Hematopoietic multipotent progenitor cell treated with erythropoietin and hydrocortisone succinate and interleukin-3 and kit ligand, for 6 days (in vitro differentiated cells): ENCODE results near the gene CLTA.
"Not testable (repeated sequence)": the region's sequence is repeated elsewhere in the genome, so short reads cannot be mapped to it uniquely, and the experiment has no call there.

Experiments used
- DNase-seq: peaks from one replicate; pipeline ENCODE4 v3.0.0-alpha.2; 2015

CLTA gene

DNA sequence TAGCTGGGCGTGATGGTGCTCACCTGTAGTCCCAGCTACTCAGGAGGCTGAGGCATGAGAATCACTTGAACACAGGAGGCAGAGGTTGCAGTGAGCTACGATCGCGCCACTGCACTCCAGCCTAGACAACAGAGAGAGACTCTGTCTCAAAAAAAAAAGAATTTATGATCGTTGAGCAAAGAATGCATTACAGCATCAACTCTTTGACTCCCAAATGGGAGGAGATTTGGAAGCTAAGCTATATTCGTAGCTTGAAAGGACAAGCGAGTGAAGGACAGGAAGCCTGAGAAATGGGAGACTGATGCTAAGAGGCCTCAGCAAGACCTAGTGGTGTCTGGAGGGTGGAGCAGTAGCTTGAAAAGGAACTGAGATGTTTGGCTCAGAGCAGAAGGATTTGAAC is 31.8 kb upstream of the CLTA start:
- no peak for DNase-seq

- not testable (repeated sequence) for DNase-seq
Observed at GRCh38 chr9:36159509-36159908, 31.2 kb upstream of the CLTA start.

GRCh38 chr9:36160126-36160525 is 30.6 kb upstream of the CLTA start:
- DNase-seq: not testable (repeated sequence)

DNA sequence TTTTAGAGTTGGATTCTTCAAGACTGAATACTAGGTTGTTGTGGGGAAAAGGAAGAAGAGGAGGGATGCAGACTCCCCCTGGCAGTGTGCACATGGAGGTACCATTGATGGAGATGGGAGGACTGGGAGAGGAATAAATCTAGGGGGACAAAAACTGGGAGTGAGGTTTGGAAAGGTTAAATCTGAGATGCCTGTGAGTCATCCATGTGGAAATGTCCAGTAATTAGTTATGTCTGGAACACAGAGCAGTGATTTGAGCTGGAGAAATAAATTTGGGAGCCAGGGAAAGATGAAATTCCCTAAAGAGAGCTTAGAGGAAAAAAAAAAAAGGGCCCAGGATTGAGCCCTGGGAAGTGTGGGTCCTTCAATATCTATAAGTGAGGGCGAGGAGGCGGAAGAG is 29.5 kb upstream of the CLTA start:
- DNase-seq: no peak

- DNase-seq: no peak
Observed at GRCh38 chr9:36162211-36162738, 28.4 kb upstream of the CLTA start.

DNA sequence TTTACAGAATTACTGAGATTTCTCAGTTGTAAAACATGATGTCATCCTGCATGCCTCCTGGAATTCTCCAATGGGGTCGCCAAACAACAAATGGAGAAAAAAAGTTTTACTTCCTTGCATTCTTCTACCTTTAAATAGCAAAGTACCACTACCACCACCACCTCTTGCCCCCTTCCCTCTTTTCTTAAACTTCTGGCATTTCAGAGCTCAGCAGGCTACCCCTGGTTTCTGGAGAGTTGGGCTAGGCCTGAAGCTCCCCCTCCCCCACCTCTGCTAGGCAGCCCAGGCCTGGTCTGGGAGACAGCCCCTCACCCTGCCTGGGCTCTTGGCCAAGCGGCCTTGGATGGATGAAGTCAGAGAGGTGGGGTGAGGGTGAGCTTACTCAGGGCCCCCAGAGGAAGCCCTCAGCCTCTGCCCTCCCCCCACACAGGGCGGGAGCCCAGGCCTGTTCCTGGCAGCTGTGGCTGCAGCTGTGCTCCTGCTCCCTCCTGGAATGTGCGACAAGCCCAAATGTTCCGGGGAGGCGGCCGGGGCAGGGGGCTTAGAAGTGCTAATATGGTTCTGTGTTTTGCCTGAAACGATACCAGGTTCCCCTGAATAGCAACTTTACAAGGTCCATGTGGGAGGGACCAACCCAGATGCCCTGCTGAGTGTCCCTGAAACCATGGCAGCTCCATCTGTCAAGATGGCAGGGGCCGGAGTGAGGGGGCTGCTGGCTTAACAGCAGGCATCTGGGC is 27.5 kb upstream of the CLTA start:
- no peak for DNase-seq

DNA sequence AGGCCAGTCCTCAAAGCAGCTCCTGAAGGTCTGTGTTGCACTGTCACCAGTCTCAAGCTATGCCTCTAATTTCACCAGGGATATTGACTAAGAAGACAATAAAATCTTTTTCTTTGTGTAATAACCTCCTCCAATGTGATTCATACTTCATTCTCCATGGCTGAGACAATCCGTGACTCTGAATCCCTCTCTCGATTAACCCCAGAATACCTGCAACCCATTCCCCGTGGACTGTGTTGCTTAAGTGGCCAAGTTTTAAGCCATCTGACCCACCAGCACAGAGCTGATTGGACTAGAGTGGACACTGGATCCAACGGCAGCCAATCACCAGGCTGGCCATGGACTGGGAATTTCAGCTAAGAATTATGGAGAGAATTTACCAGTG is 26.9 kb upstream of the CLTA start:
- no peak for DNase-seq

DNA sequence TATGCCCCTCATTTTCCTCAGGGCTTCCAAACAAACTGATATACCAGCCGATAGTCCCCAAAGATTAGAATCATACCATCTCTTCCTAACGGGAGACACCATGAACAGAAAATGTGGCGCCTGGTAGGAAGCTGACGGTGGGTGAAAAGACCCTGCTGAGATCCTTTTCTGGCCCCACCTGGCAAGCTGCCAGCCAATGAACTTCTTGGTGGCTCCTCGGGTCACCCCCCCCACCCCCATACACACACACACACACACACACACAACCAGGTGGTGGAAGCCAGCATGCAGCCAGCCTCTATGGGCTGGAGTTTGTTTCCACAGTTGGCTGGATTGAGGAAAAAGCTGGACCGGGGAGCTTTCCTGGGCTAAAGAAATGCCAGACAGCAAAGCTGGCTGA is 26.3 kb upstream of the CLTA start:
- DNase-seq: no peak

DNA sequence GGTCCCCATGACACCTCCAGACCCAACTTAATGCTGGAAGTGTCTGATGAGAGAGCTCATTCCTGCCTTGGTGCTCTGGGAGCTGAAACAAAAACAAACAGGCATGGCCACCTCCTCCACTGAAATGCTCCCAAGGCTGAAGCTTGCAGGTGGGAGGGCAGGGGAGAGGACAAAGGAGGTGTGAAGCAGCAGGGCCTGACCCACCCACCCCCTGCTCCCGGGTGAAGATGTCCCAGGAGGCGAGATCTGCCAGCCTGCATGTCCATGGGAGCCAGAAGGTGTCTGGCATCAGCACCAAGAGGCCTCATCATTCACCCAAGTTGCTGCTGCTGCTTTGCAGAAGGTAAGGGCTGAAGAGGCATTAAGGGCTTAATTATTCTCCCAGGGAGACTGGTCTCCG is 25.7 kb upstream of the CLTA start:
- DNase-seq: no peak

- no peak for DNase-seq
Observed at GRCh38 chr9:36165826-36166167, 24.9 kb upstream of the CLTA start.

DNA sequence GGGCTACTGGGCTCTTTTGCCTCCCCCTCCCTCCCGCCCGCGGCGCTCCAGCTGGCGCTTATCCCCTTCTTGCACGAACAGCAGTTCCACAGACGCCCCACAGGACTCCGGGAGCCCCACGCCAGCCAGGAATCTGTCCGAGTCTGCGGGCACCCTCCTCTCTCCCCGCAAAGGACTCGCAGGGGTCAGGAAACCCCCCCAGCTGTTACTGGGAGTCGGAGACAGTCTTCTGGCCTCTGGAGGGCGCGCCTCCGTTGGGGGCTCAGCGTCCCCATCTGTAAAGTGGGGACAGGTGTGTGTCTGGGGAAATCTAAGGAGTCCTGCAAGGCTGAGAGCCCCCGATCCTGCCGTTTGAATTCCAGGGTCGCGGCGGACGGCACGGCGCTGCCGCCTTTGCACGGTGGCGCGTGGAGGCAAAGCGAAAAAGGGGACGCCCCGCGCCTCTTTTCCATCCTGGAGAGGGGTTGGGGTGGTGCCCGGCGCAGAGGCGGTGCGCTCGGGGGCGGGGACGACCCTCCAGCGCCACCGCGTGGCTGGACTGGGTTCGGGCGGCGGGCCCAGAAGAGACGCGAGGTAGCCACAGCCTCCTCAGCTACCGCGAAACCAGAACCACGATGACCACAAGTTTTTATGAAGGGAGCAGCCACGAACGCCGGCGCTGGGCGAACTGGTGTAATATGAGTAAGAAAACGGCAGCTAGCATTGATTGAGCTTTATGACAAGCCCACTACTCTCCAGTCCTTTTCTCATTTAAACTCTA is 24.4 kb upstream of the CLTA start:
- DNase-seq: peak; percentile 85

DNA sequence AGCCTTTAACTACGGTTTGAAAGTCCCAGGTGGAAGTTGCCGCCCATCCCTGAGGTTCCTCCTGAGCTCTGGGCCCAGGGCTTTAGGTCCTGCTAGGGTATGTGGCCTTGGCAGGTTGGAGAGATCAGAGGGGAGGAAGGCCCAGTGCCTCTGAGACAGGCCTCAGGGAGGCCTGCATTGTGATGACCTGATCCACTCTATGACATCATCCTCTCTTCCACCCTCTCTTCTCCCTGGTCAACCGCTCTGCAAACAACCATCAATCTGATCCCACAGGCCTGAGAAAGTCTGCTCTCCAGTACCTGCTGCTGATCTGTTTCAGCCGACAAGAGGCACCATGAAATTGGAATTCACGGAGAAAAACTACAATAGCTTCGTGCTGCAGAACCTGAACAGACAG is 21.6 kb upstream of the CLTA start, which contains the start of gene CCIN:
Gene CCIN (plus strand): TSS at position 223 of the 400 bp plus-strand sequence. CDS start 115 bp downstream, at position 338.
- DNase-seq: no peak

- no peak for DNase-seq
Observed at GRCh38 chr9:36169708-36170107, 21.0 kb upstream of the CLTA start.

DNA sequence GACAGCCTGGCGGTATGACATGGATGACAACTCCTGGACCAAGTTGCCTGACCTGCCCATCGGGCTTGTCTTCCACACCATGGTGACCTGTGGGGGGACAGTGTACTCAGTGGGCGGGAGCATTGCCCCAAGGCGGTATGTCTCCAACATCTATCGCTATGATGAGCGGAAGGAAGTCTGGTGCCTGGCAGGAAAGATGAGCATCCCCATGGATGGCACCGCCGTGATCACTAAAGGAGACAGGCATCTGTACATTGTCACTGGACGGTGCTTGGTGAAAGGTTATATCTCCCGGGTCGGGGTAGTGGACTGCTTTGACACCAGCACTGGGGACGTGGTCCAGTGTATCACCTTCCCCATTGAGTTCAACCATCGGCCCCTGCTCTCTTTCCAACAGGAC is 20.2 kb upstream of the CLTA start:
- no peak for DNase-seq

- DNase-seq: no peak
Observed at GRCh38 chr9:36173861-36174260, 16.9 kb upstream of the CLTA start.

DNA sequence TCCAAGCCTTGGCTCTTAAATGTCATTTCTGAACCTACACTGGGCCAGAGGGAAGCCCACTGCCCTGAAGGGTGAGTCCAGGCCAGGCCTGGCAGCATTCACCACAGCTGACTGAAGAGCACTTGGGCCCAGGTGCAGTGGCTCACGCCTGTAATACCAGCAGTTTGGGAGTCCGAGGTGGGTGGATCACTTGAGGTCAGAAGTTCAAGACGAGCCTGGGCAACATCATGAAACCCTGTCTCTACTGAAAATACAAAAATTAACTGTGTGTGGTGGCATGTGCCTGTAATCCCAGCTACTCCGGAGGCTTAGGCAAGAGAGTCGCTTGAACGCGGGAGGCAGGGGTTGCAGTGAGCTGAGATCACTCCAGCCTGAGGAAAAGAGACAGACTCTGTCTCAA is 16.4 kb upstream of the CLTA start:
- DNase-seq: no peak

DNA sequence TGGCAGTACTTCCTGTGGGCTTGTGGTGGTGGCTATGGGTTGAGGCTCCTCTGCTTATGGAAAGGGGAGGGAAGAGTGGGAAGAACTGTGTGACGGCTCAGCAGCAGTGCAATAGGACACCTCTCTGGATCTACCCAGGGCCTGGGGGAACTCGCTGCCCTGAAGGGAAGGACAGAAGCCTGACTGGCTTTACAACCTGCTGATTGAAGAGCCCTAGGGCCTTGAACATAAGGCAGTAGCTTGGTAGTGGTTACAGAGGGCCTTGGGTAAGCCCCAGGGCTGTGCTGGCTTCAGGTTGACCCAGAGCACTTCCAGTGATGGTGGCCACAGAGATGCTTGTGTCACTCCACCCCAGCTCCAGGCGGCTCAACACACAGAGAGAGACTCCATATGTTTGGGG is 16.0 kb upstream of the CLTA start:
- DNase-seq: no peak

GRCh38 chr9:36175209-36175608 is 15.5 kb upstream of the CLTA start:
- not testable (repeated sequence) for DNase-seq

DNA sequence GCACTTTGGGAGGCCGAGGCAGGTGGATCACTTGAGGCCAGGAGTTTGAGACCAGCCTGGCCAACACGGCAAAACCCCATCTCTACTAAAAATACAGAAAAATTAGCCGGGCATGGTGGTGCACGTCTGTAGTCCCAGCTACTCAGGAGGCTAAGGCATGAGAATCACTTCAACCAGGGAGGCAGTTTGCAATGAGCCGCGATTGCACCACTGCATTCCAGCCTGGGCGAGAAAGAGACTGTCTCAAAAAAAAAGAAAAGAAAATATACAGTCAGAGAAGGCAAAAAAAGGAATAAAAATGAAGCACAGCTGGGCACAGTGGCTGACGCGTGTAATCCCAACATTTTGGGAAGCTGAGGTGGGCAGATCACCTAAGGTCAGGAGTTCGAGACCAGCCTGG is 14.2 kb upstream of the CLTA start:
- not testable (repeated sequence) for DNase-seq

DNA sequence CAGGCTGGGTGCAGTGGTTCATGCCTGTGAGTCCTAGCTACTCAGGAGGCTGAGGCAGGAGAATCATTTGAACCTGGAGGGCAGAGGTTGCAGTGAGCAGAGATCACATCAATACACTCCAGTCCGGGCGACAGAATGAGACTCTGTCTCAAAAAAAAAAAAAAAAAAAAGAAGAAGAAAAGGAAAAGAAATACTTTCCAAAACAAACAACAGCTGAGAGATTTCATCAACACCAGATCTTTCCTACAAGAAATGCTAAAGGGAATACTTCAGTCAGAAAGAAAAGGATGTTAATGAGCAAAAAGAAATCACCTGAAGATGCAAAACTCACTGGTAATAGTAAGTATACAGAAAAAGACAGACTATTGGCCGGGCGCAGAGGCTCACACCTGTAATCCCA is 13.2 kb upstream of the CLTA start:
- no peak for DNase-seq

DNA sequence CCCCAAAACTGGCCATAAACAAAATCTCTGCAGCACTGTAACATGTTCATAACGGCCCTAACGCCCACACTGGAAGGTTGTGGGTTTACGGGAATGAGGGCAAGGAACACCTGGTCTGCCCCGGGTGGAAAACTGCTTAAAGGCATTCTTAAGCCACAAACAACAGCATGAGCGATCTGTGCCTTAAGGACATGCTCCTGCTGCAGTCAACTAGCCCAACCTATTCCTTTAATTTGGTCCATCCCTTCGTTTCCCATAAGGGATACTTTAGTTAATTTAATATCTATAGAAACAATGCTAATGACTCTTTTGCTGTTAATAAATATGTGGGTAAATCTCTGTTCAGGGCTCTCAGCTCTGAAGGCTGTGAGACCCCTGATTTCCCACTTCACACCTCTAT is 10.5 kb upstream of the CLTA start:
- DNase-seq: not testable (repeated sequence)

DNA sequence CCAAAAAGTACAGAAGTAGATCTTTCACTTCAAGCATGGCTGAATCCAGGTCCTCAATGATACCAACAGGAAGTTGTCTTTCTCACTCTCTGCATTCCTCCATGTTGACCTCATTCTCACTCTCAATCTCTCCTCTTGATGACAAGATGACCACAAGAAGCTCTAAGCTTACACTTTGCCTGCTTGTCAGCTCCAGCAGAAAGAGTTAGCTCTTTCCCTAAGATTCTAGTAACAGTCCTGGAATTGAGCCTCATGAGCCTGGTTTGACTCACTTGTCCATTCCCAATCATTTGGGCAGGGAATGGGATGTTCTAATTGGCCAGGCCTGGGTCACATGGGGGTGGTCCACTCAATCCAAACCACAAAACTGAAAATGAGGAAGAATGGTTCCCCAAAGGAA is 3.3 kb upstream of the CLTA start:
- DNase-seq: no peak

- DNase-seq: no peak
Observed at GRCh38 chr9:36188212-36188611, 2.5 kb upstream of the CLTA start.

DNA sequence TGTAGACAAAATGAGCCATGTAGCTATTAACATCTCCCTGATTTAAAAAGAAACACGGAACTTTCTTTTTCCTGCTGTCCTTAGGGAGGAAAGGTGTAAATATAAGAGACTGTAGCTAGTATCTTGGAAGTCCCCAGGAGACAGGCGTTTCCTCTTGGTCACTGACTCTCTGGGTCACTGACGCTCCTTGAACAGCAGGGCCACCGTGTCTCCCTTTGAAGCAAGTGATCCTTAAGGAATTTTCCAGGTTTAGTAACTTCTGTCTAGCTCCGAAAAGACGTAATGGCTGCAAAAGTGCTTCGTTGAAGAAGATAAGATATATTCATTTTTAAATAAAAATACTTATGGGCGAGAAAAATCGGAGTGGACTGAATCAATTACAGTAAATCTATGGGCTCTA is 745 bp upstream of the CLTA start:
- peak; percentile 32 for DNase-seq

- peak; percentile 61 for DNase-seq
Observed at GRCh38 chr9:36191290-36191645, 547 bp downstream of the CLTA start.
